Activated T-helper 1 cell treated with Interleukin-2 at 50 U/mL for 16 hours (primary cell): ENCODE data around the gene PLAAT2.

Source experiments
- DNase-seq: peaks from one replicate; pipeline ENCODE4 v3.0.0-alpha.2; 2020; ENCODE audit warnings: low read depth

PLAAT2 gene

DNA sequence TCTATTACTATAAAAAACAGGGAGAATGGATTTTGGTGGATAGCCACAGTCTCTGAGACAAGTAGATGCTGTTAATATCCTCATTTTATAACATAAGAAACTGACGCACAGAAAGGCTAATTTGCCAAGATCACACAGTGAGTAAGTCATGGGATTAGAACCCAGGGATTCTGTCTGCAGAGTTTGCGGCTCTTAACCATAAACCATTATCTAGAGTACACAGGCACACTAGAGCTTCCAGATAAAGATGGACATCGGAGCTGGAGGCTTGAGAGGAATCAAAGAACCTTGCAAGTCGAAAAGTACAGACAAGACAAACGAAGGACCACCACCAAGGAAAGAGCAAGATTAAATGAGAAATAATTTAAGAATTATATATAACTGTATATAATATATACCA lies 46.0 kb downstream of the PLAAT2 start:
- no peak for DNase-seq

DNA sequence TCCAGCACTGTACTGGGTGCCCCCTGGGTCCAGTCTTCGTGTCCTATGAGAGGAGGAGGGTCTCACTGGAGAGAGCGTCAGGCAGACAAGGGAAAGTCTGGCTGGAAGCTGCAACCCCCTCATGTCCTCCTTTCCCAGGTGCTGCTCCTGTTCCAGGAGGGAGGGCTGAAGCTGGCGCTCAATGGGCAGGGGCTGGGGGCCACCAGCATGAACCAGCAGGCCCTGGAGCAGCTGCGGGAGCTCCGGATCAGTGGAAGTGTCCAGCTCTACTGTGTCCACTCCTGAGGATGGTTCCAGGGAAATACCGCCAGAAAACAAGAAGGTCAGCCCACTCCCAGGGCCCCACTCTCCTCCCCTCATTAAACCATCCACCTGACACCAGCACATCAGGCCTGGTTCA lies 47.1 kb downstream of the PLAAT2 start:
- no peak for DNase-seq

DNA sequence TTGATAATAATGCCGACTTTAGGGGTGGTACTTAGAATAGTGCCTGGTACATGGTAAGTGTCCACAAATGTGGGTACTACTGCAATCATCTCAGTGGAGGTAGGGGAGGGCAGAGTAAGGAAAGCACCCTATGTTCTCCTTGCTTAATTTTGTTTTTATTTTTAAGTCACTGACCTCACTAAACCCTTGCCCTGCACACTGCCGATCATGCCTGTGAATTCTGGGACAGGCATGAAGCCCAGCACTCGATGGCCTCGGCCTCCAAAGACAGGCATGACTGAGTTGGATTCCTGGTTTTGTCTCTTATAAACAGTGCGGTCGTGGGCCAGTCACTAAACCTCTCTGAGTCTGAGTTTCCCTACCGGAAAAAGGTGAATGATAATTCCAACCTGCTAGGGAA lies 50.4 kb downstream of the PLAAT2 start:
- no peak for DNase-seq

DNA sequence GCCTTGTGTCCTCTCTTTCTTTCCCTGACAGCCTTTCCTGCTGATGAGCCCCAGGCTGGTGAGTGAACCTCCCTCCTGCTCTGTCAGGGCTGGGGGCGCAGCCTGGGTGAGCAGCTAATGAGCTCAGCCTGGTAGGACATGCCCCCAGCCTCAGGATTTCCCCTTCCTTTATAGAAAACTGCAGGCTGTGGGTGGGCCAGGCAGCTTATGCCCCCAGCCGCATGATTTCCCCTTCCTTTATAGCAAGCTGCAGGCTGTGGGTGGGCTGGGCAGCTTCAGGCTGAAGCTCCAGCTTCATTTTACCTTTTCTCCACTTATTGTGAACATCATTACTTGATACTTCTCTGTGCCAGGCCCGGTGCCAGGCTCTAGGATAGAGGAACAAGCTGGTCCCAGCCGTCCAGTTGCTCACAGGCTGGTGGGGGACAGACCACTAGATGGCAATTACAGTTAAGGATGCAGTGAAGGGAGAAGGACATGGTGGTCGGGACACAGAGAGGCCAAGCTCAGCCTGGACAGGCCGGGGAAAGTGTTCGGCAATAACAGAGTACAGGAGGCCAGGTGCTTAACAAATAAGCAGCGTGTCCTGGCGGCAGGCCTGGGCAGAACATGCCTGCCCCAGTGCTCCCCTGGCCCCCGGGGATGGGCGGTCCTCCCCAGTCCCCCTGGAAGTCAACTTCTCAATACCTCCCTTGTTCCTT lies 52.0 kb downstream of the PLAAT2 start:
- no peak for DNase-seq

DNA sequence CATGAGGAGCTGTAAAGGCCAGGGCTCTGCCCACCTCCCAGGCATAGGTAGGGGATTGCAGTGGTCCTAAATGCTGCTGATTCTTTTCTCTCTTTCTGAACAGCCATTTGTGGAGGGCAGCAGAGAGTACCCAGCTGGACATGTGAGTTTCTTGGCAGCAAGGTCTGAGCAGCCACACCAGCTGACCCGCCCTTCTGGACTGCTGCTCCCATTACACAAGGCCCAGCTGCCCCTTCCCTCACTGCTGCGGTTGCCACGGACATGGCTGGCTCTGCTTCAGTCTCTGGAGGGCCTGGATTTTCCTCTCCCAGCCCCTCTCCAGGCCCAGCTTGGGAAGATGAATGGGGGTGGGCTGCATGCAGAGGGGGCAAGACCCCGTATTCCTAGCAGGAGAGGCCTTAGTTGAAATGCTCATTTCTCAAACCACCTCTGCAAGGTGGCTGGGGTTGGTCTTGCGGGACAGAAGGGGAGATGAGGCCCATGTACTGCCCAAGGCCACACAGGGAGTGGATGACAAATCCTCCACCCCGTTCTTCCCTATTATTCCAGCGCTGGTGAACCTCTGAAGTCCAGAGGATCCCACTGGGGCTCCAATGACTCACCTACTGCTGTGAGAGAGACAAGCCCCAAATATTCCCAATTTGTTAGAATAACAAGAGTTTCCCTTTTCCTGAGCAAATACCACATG lies 52.7 kb downstream of the PLAAT2 start:
- no peak for DNase-seq

DNA sequence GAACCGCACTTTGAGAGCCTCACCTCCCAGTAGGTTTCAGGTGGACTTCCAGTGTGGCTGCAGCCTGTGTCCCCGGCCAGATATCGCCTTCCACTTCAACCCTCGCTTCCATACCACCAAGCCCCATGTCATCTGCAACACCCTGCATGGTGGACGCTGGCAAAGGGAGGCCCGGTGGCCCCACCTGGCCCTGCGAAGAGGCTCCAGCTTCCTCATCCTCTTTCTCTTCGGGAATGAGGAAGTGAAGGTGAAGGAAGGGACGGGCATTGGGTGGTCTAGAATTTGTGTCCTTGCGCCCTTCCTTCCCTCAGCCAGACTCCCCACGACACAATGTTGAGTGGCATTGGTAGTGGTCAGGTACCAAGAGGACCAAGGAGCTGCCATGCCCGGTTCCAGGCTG lies 54.4 kb downstream of the PLAAT2 start:
- no peak for DNase-seq

DNA sequence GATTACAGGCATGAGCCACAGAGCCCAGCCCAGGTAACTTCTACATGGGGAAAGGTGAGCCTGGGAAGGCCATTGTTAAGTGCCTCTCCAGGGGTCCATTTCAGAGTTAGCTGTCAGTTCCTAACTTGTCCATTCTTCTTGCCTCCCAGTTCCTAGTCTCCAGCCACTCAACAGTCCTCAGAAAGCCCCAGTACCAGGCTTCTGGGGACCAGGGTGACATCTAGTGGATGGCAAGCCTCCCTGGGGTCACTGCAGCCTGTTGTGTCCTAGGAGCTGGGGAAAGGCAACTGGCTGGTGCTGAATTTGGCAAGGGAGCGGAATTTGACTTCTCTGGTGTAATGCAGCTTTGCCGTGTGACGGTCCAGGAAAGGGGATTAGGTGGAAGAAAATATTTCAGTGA lies 55.2 kb downstream of the PLAAT2 start:
- no peak for DNase-seq

DNA sequence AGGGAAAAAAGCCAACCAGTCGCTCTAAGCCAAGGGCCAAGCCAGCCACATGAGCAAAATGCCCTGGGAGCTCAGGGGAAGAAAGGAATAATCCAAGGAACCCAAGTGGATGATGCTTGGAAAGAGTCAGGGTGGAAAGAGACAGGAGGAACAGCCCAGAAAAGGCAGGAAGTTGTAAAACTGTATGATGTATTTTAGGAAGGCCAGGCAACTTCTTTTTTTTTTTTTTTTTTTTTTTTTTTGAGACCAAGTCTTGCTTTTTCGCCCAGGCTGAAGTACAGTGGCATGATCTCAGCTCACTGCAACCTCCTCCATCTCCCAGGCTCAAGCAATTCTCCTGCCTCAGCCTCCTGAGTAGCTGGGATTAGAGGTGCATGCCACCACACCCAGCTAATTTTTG lies 55.7 kb downstream of the PLAAT2 start:
- DNase-seq: no peak

DNA sequence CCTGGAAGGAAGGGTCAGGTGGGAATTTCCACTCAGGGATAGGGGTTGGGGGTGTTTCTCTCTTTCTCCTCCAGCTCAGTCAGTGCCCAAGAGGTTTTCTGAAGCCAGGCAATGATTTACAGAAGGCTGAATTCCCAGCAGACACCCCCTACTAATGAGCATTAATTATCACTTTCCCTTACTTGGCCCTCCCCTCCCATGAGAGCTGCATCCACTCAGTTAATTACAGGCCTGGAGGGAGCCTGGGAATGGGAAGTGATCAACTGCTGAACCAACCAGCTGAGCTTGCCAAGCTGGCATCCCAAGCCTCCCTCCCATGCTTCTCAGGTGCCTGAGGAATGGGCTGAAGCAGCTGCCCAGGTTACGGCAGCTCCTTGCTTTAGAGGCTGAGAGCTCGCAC lies 56.3 kb downstream of the PLAAT2 start:
- no peak for DNase-seq

DNA sequence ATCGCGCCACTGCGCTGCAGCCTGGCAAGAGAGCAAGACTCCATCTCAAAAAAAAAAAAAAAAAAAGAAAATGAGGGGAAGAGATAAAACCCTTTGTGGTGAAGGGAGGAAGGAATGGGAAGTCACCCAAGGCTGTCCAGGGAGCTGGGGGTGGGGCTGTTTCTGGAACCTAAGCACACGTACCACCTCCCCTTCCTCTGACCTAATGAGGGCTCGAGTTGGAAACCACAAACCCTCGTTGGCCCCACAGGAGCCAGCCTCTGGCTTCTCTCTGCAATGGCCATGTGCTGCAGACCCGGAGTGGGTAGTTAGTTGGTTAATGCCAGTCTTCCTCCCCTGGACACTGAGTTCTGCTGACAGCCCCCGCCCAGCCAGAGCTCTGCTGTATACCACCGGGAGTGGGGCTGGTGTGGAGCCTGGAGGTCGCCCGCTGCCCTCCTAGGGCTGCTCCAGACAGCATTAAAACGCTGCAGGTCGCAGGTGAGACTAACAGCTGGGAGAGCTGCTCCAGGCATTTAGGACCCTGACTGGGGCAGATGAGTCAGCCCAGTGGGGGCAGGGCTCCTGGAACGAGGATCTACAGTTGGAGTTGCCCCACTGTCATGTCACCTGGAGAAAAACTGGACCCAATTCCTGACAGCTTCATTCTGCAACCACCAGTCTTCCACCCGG lies 57.2 kb downstream of the PLAAT2 start, which contains the start of gene LGALS12:
TSS of gene LGALS12 (plus strand) at position 228 of the 672 bp plus-strand sequence. CDS start at position 603, 375 bp downstream.
- DNase-seq: no peak

DNA sequence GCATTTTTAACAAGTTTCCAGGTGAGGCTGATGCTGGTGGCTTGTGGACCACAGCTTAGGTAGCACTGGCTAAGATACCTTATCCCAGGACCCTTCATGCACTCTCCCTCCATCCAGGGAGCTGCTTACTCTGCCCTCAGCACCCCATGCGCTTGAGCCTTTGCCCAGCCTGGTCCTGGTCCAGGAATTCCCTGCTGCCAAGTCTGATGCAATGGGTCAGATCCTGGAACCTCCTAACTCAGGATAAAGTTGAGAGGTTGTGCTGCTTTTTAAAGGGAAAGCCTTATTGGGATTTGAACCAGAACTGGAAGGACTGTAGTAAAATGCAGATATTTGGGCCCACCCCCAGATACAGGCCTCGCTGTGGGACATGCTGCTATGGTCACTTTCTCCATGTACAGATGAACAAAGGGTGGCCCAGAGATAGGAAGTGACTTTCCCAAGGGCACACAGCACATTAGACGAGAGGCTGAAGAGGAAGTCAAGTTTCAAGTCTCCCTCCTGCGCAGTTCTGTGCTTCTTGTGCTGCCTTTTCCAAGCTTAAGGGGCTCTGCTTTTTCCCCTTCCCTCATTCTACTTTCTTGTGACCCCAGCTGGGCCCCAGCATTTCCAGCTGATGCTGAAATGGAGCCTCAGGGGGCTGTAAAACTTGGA lies 58.1 kb downstream of the PLAAT2 start:
- no peak for DNase-seq

DNA sequence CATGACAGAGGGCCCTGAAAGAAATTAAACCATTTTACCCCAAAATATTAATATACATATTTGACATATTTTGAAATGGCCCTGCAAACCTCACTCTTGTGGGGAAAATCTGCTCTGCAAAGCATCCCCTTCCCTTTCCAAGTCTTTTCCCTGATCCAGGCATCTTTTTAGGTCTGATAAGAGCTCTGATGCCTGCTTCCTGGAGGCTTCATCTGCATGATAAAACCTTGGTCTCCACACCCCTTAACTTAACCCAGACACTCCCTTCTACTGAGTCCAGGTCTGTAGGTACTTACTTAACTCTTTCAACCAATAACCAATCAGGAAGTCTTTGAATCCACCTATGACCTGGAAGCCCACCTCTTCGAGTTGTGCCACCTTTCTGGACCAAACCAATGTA lies 59.1 kb downstream of the PLAAT2 start:
- no peak for DNase-seq

DNA sequence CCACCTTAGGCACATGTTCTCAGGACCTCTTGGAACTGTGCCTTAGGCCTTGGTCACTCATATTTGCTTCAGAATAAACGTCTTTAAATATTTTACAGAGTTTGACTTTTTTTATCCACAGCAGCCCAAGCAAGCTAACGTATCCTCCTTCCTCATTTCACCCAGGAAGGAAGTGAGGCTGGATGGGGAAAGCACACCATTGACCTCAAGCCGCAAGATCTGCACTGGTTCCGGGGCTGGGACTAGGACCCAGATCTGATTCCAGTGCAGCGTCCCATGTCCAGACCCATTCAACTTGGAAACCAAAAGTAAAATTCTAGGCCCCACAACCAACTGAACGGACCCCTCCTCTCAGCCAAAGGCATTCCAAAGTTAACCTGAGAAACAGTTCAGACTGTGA lies 59.7 kb downstream of the PLAAT2 start:
- no peak for DNase-seq
